ENCODE data around the gene KRTAP4-4. TPM values are rescaled to one million over a fixed set of nuclear protein-coding genes. Genes with fewer than 3 reads are reported as not detected.

The KRTAP4-4 gene
- total RNA-seq, 6 experiments from 2014 or later = not detected

GRCh38 chr17:41186872-41187271 lies 26.3 kb upstream of the KRTAP4-4 start:
- 71% methylated on average over 1 of the region's 2 CpGs for WGBS (ENCODE audit: insufficient coverage, low coverage, low lambda C conversion rate, missing lambda C conversion rate)
- ATAC-seq (no peak), DNase-seq (no peak)
- Histone ChIP-seq H3K9me3 (no peaks in the 10 kb centered on the region), H3K27me3 (no peaks in the 10 kb centered on the region), H3K4me1 (no peaks in the 10 kb centered on the region), H3K27ac (no peak overlapping the region), H3K4me3 (no peak overlapping the region), H3K36me3 (no peaks in the 10 kb centered on the region)
- intact Hi-C loops (cut with DNase I) = no loop called here
- no peak for TF ChIP-seq POLR2A (IDR thresholded peaks at IDR 0.05)
- TF ChIP-seq, protein P1, sequence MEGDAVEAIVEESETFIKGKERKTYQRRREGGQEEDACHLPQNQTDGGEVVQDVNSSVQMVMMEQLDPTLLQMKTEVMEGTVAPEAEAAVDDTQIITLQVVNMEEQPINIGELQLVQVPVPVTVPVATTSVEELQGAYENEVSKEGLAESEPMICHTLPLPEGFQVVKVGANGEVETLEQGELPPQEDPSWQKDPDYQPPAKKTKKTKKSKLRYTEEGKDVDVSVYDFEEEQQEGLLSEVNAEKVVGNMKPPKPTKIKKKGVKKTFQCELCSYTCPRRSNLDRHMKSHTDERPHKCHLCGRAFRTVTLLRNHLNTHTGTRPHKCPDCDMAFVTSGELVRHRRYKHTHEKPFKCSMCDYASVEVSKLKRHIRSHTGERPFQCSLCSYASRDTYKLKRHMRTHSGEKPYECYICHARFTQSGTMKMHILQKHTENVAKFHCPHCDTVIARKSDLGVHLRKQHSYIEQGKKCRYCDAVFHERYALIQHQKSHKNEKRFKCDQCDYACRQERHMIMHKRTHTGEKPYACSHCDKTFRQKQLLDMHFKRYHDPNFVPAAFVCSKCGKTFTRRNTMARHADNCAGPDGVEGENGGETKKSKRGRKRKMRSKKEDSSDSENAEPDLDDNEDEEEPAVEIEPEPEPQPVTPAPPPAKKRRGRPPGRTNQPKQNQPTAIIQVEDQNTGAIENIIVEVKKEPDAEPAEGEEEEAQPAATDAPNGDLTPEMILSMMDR (IDR thresholded peaks at IDR 0.05) = no peak

DNA sequence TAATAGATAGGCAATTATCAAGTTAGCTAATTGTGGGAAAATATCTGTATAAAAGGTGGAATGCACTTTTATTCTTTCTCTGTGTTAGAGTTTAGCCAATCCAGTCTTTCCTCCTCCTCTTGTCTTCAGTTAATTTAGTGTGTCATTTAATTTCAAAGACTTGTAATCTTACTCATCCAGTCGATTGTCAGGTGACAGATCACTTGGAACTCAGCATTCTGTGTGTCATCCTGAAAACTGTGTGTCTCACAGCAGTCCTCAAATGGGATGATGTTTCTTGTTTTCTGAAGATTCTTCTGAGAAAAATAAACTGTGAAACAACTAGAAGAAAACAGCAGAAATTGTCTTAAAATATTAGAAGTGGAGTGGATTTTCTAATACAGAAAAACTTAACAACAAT lies 24.5 kb upstream of the KRTAP4-4 start:
- ATAC-seq (no peak), DNase-seq (no peak)
- 33% methylated on average over 1 of the region's 1 CpG for WGBS (ENCODE audit: insufficient coverage, low coverage, low lambda C conversion rate, missing lambda C conversion rate)

GRCh38 chr17:41184480-41184961 lies 24.0 kb upstream of the KRTAP4-4 start, which contains the start of gene KRTAP4-1:
Gene KRTAP4-1 (minus strand): TSS chr17:41184911. CDS start chr17:41184854, 57 bp downstream.
- ATAC-seq = no peak

More for the DNA sequence above, 24.5 kb upstream of the KRTAP4-4 start:
- intact Hi-C loops (cut with DNase I) = no loop called here
- Histone ChIP-seq H3K9me3 (no peaks in the 10 kb centered on the region), H3K27ac (no peak overlapping the region), H3K4me1 (no peaks in the 10 kb centered on the region), H3K4me3 (no peak overlapping the region), H3K36me3 (no peaks in the 10 kb centered on the region), H3K27me3 (no peaks in the 10 kb centered on the region)
- TF ChIP-seq POLR2A (IDR thresholded peaks at IDR 0.05) = no peak
- TF ChIP-seq, protein P1 (IDR thresholded peaks at IDR 0.05) = no peak

DNA sequence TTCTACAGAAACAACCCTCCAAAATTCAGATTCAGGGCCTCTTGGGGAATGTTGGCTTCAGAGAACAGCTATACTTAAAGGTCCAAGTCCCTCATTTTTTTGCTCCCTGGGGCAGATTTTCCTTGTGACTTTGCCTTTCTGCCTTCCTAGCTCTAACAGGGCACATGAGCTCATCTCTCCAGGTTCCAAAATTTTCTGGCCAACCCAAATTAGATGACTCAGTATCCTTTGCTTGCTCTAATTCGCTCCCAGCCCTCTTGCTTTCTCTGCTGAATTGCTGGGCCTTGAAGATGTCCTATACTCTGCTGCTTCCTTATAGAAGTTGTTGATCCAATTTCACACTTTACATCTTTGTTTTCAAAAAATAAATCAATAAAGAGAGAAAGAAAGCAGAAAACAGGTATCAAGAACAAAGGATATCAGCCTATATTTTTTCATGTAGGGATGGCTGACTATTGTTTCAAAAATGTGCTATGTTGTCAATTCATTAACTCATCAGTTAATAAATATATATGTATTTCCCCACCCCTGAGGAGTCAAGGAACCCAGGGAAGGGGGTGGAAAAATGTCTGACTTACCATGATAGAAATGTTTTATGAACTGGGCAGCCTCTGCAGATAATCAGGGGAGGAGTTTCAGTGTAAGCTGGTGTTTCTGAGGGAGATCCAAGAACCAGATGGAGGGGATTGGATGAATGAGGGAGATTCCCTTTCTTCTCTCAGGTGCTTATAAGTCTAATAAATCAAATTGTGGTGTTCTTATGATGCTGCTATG lies 18.5 kb upstream of the KRTAP4-4 start:
- Histone ChIP-seq H3K27ac (no peak overlapping the region), H3K36me3 (no peaks in the 10 kb centered on the region), H3K27me3 (no peaks in the 10 kb centered on the region), H3K4me3 (no peak overlapping the region), H3K4me1 (no peaks in the 10 kb centered on the region), H3K9me3 (no peaks in the 10 kb centered on the region)
- DNase-seq (no peak), ATAC-seq (no peak)
- WGBS (ENCODE audit: insufficient coverage, low coverage, low lambda C conversion rate, missing lambda C conversion rate) = 60% methylated on average over 1 of the region's 1 CpG
- TF ChIP-seq, protein P1 (IDR thresholded peaks at IDR 0.05) = no peak
- no peak for TF ChIP-seq POLR2A (IDR thresholded peaks at IDR 0.05)
- intact Hi-C loops (cut with DNase I) = no loop called here

More at GRCh38 chr17:41184480-41184961, 24.0 kb upstream of the KRTAP4-4 start, which contains the start of gene KRTAP4-1:
- WGBS (ENCODE audit: insufficient coverage, low coverage, low lambda C conversion rate, missing lambda C conversion rate) = 0% methylated on average over 1 of the region's 9 CpGs
- H3K27me3 ChIP-seq = no peaks in the 10 kb centered on the region
- TF ChIP-seq POLR2A (IDR thresholded peaks at IDR 0.05) = no peak
- TF ChIP-seq, protein P1 (IDR thresholded peaks at IDR 0.05) = no peak
- H3K36me3 ChIP-seq = no peaks in the 10 kb centered on the region
- no peak within 1 kb of the TSS for H3K4me3 ChIP-seq
- DNase-seq = no peak
- intact Hi-C loops (cut with DNase I) = no loop called here
- H3K4me1 ChIP-seq = no peaks in the 10 kb centered on the region
- no peaks in the 10 kb centered on the region for H3K9me3 ChIP-seq
- H3K27ac ChIP-seq = no peak within 1 kb of the TSS

Measured in right lobe of liver (tissue), 6 donors.